Endothelial cell of umbilical vein (primary cell): ENCODE measurements around the gene FAM32A. TPM values are rescaled to one million over a fixed set of nuclear protein-coding genes. Genes with fewer than 3 reads are reported as not detected.

Experiments used
- BruUV-seq: library from RNA; stranded (reverse); fragments of 400-500 nt; replicated peaks from 2 replicates; lab custom pipeline; 2021; lab: Mats Ljungman, UMichigan
- CTCF ChIA-PET: fragments of 300-600, 350-600 bp; sonication (Branson Sonifier 250); formaldehyde crosslinking; loops from one replicate; lab custom pipeline; 2021; ENCODE audit warnings: antibody characterized with exemption, inconsistent platforms; lab: Charles Lee
- POLR2A ChIA-PET: fragments of 300-600, 350-600 bp; sonication (Branson Sonifier 250); formaldehyde crosslinking; loops from one replicate; lab custom pipeline; 2021; ENCODE audit warnings: antibody characterized with exemption, inconsistent platforms; lab: Charles Lee
- DNase-seq: peaks from one replicate; pipeline ENCODE4 v3.0.0-alpha.2; 2011; ENCODE audit warnings: low read depth, low spot score
- FAIRE-seq: peaks from 2 replicates; lab custom pipeline; 2011; peaks lifted over from hg19 to GRCh38; lab: Jason Lieb, UNC
- H2AFZ ChIP-seq: 2 replicates; pipeline ENCODE4 v1.6.0; 2012; ENCODE audit warnings: low read depth, low read length, control low read depth, inconsistent platforms
- H3K27ac ChIP-seq: 2 replicates; pipeline ENCODE4 v1.5.1; 2011; ENCODE audit warnings: low read depth, mild to moderate bottlenecking, control low read depth, low read length, moderate library complexity; ENCODE audit not compliant: insufficient read depth
- H3K27me3 ChIP-seq, 2 experiments: 2 replicates each; pipeline versions ENCODE4 v1.6.0 to v1.6.1; 2011; ENCODE audit warnings: low read length in 2 of 2, mixed read lengths in 1 of 2; ENCODE audit not compliant: control insufficient read depth in 2 of 2, insufficient read depth in 2 of 2
- H3K36me3 ChIP-seq, 2 experiments: 2 replicates in 1 of 2; 3 replicates in 1 of 2; pipeline ENCODE4 v1.5.1; 2011; ENCODE audit warnings: low read length in 2 of 2, mild to moderate bottlenecking in 1 of 2, moderate library complexity in 1 of 2; ENCODE audit not compliant: control insufficient read depth in 2 of 2, insufficient read depth in 2 of 2; ENCODE audit errors: extremely low read depth in 1 of 2
- H3K4me1 ChIP-seq: 3 replicates; pipeline ENCODE4 v1.5.1; 2011; ENCODE audit warnings: mild to moderate bottlenecking, low read length; ENCODE audit not compliant: control insufficient read depth, insufficient read depth; ENCODE audit errors: extremely low read depth
- H3K4me2 ChIP-seq: 2 replicates; pipeline ENCODE4 v1.6.1; 2011; ENCODE audit warnings: low read length, control low read depth, mixed read lengths; ENCODE audit not compliant: insufficient read depth
- H3K4me3 ChIP-seq, 3 experiments: fragments of 200-600 bp in 1 of 3; sonication (generic), shearing (Covaris generic) in 1 of 3; replicated peaks in 1 of 3; 2 replicates each; pipeline ENCODE4 v1.5.1; 2011 to 2016; ENCODE audit warnings: control low read depth in 3 of 3, low read length in 3 of 3, mild to moderate bottlenecking in 2 of 3, inconsistent platforms in 1 of 3, low read depth in 1 of 3, moderate library complexity in 1 of 3; ENCODE audit not compliant: insufficient read depth in 1 of 3
- H3K79me2 ChIP-seq: 2 replicates; pipeline ENCODE4 v1.6.0; 2012; ENCODE audit warnings: low read length, inconsistent platforms; ENCODE audit not compliant: control insufficient read depth, insufficient read depth
- H3K9ac ChIP-seq: replicated peaks from 2 replicates; pipeline ENCODE3; 2011; ENCODE audit warnings: low read length, control low read depth; ENCODE audit not compliant: insufficient read depth; ENCODE audit errors: extremely low read depth
- H3K9me1 ChIP-seq: replicated peaks from 3 replicates; pipeline ENCODE4 v1.6.0; 2011; ENCODE audit warnings: mild to moderate bottlenecking, low read length; ENCODE audit not compliant: control insufficient read depth, insufficient read depth; ENCODE audit errors: extremely low read depth
- H3K9me3 ChIP-seq: replicated peaks from 2 replicates; pipeline ENCODE4 v1.5.1; 2012; ENCODE audit warnings: low read length, inconsistent platforms; ENCODE audit not compliant: control insufficient read depth, insufficient read depth
- H4K20me1 ChIP-seq: replicated peaks from 2 replicates; pipeline ENCODE3; 2011; ENCODE audit warnings: mild to moderate bottlenecking, low read length; ENCODE audit not compliant: control insufficient read depth, insufficient read depth; ENCODE audit errors: extremely low read depth
- EZH2 ChIP-seq: IDR thresholded peaks from 2 replicates; pipeline ENCODE4 v1.6.1; 2012; ENCODE audit warnings: borderline replicate concordance, low read depth, mild to moderate bottlenecking, moderate library complexity, low read length, inconsistent platforms; ENCODE audit not compliant: severe bottlenecking
- FOS ChIP-seq: IDR thresholded peaks from 2 replicates; pipeline ENCODE4 v1.6.1; 2011; ENCODE audit warnings: mild to moderate bottlenecking, low read length, moderate library complexity, borderline replicate concordance; ENCODE audit not compliant: insufficient read depth
- GATA2 ChIP-seq: IDR thresholded peaks from 2 replicates; pipeline ENCODE4 v1.7.0; 2011; ENCODE audit warnings: low read depth, mild to moderate bottlenecking, moderate library complexity, mixed read lengths, low read length; ENCODE audit not compliant: insufficient read length, insufficient read depth
- dilution Hi-C: fragments of 300-500 bp; cut with MboI; formaldehyde crosslinking; loops from one replicate; pipeline ENCODE4 v1.15.0; 2019; ENCODE audit warnings: low sequenced_read_pairs; ENCODE audit not compliant: extremely low pct_ligation_motif_present
- intact Hi-C: fragments of 100-400 bp; cut with micrococcal nuclease; formaldehyde crosslinking; loops from one replicate; pipeline ENCODE4 v1.10.0; 2022
- polyA plus RNA-seq, 4 experiments: library from polyadenylated mRNA; depleted of rRNA in 3 of 4; stranded (reverse) in 3 of 4; unstranded in 1 of 4; fragments of >200 nt; gene quantifications; 2 replicates each; pipeline versions ENCODE4 v1.2.1 to v1.2.3, GENCODE V29; 2011 to 2012; ENCODE audit warnings: missing spikeins in 1 of 4
- total RNA-seq: library from RNA; stranded (reverse); gene quantifications from 2 replicates; pipeline ENCODE4 v1.2.3, GENCODE V29; 2021
- TF ChIP-seq, protein P1 (sequence below): IDR thresholded peaks from 2 replicates; pipeline ENCODE4 v1.6.1; 2011; ENCODE audit not compliant: insufficient read depth, insufficient read length

Gene FAM32A
- total and polyA plus RNA-seq, 2 donors (not counting 3 experiments of a cell fraction or from before 2014, with no cell fraction given), result 82.8 to 130 TPM

DNA sequence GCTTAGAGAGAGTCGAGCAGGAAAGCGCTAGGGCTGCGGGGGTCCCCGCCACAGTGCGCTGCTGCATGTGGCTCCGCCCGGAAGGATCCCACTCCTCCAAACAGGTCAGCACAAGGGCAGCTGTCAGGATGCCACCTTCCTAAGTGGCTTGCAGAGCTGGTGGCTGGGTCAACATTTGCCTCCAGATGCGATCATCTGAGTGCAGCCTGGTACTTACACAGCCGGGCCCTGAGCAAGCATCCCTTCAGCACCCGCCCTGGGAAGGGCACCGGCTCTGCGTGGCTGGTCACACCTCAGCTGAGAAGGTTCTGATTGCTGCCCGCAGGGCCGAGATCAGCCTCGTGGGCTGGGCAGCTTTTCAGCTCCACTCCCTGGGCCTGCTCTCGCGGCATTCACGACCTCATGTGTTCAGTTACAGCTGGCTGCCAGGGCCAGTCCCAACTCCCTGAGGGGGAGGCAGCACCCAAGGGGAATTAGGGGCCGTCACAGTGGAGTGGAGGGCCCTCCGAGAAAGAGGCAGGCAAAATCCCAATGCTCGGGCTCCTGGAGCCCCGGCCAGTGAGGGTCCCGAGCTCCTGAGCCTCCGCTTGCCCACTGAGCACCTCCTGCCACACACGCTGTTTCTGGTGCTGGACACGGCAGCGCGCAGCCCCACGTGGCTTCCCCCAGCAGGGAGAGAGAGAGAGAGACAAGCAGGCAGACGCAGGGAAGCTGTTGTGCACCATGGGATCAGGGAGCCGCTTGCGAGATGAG lies 39.3 kb downstream of the FAM32A start:
- no peak for TF ChIP-seq GATA2
- TF ChIP-seq EZH2, result no peak
- no peak for TF ChIP-seq FOS
- TF ChIP-seq, protein P1, sequence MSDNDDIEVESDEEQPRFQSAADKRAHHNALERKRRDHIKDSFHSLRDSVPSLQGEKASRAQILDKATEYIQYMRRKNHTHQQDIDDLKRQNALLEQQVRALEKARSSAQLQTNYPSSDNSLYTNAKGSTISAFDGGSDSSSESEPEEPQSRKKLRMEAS, result no peak
- FAIRE-seq (no peak), DNase-seq (no peak)
- dilution Hi-C loops, result loop anchor here (25.0 kb wide), 1 partner anchor 138 kb away; no protein-coding TSS in a partner anchor
- peaks cover 9 to 49% of the 10 kb centered on the region in 2 experiments for H3K36me3 ChIP-seq
- no peak overlapping the region for H3K27ac ChIP-seq
- no TSS peak for BruUV-seq
- no peak overlapping the region for H3K9ac ChIP-seq
- H3K4me3 ChIP-seq, result no peak overlapping the region
- no peaks in the 10 kb centered on the region for H3K27me3 ChIP-seq
- peaks cover 5% of the 10 kb centered on the region for H3K9me3 ChIP-seq
- H4K20me1 ChIP-seq, result no peaks in the 10 kb centered on the region
- POLR2A ChIA-PET, result no interaction called here
- CTCF ChIA-PET, result interaction anchor here (1.4 kb wide), 1 partner anchor 158 kb away, joined by 3 read pairs; no protein-coding TSS in a partner anchor
- peaks cover 4% of the 10 kb centered on the region for H3K79me2 ChIP-seq
- H3K9me1 ChIP-seq, result no peaks in the 10 kb centered on the region
- intact Hi-C loops, result no loop called here
- no peak overlapping the region for H2AFZ ChIP-seq
- no peak overlapping the region for H3K4me2 ChIP-seq
- no peaks in the 10 kb centered on the region for H3K4me1 ChIP-seq
